Right hindlimb (tissue), 1 donor: ENCODE data around the gene TLR3.
"Not testable (repeated sequence)": the region's sequence is repeated elsewhere in the genome, so short reads cannot be mapped to it uniquely, and the experiment has no call there.

ENCODE experiments used
- DNase-seq: peaks from one replicate; pipeline ENCODE4 v3.0.0-alpha.2; 2018

TLR3 gene

GRCh38 chr4:186068581-186069348 lies at the start of gene TLR3:
TSS of gene TLR3 (plus strand) at chr4:186069156. CDS start at chr4:186076620, 7,464 bp downstream.
- no peak for DNase-seq

- DNase-seq: no peak
These were observed 49.7 kb upstream of the TLR3 start for GRCh38 chr4:186019269-186019668.

- DNase-seq: no peak
These were observed 48.7 kb upstream of the TLR3 start for GRCh38 chr4:186020106-186020792.

GRCh38 chr4:186020793-186021407 lies 48.1 kb upstream of the TLR3 start:
- no peak for DNase-seq

GRCh38 chr4:186021461-186022167 lies 47.3 kb upstream of the TLR3 start:
- peak; percentile 54 for DNase-seq

- DNase-seq: no peak
These were observed 45.0 kb upstream of the TLR3 start for GRCh38 chr4:186023975-186024374.

- no peak for DNase-seq
These were observed 44.1 kb upstream of the TLR3 start for GRCh38 chr4:186024637-186025407.

- DNase-seq: no peak
These were observed 43.6 kb upstream of the TLR3 start for GRCh38 chr4:186025408-186025690.

- DNase-seq: no peak
These were observed 41.6 kb upstream of the TLR3 start for GRCh38 chr4:186027405-186027804.

- DNase-seq: peak; percentile 81
These were observed 39.2 kb upstream of the TLR3 start for GRCh38 chr4:186029571-186030398.

GRCh38 chr4:186030399-186030775 lies 38.6 kb upstream of the TLR3 start:
- no peak for DNase-seq

GRCh38 chr4:186030795-186031194 lies 38.2 kb upstream of the TLR3 start:
- no peak for DNase-seq

GRCh38 chr4:186032259-186032658 lies 36.7 kb upstream of the TLR3 start:
- DNase-seq: no peak

GRCh38 chr4:186033027-186033426 lies 35.9 kb upstream of the TLR3 start:
- DNase-seq: no peak

GRCh38 chr4:186034613-186035012 lies 34.3 kb upstream of the TLR3 start:
- DNase-seq: not testable (repeated sequence)

GRCh38 chr4:186036976-186037581 lies 31.9 kb upstream of the TLR3 start:
- no peak for DNase-seq

- no peak for DNase-seq
These were observed 31.0 kb upstream of the TLR3 start for GRCh38 chr4:186037692-186038658.

- DNase-seq: no peak
These were observed 29.3 kb upstream of the TLR3 start for GRCh38 chr4:186039697-186040096.

- DNase-seq: no peak
These were observed 28.6 kb upstream of the TLR3 start for GRCh38 chr4:186040316-186040715.

GRCh38 chr4:186047501-186047900 lies 21.5 kb upstream of the TLR3 start:
- peak; percentile 24 for DNase-seq
